Measurements from ENCODE around the gene SORCS3. TPM values are rescaled to one million over a fixed set of nuclear protein-coding genes. Genes with fewer than 3 reads are reported as not detected.

The SORCS3 gene
- total RNA-seq, 4 donors from 2014 or later, result not detected

GRCh38 chr10:105146436-105146835 is 505.3 kb downstream of the SORCS3 start:
- no peak overlapping the region for H3K4me3 ChIP-seq

GRCh38 chr10:105148456-105148855 is 507.4 kb downstream of the SORCS3 start:
- 0 to 25% methylated on average over 1 of the region's 1 CpG for WGBS, 2 donors
- Histone ChIP-seq H3K27me3 (no peaks in the 10 kb centered on the region), H3K4me3 (no peak overlapping the region), H3K36me3 (no peaks in the 10 kb centered on the region), H3K27ac (no peak overlapping the region), H3K9me3 (no peaks in the 10 kb centered on the region), H3K4me1 (no peaks in the 10 kb centered on the region)
- no peak for DNase-seq
- TF ChIP-seq POLR2A (IDR thresholded peaks at IDR 0.05) (no peak), CTCF (IDR thresholded peaks at IDR 0.05) (no peak)
- intact Hi-C loops (cut with DNase I), result no loop called here

More at GRCh38 chr10:105146436-105146835, 505.3 kb downstream of the SORCS3 start:
- Histone ChIP-seq H3K36me3 (no peaks in the 10 kb centered on the region), H3K9me3 (no peaks in the 10 kb centered on the region), H3K27ac (no peak overlapping the region), H3K27me3 (no peaks in the 10 kb centered on the region), H3K4me1 (no peaks in the 10 kb centered on the region)
- WGBS, 2 donors, result 91% methylated on average over 2 of the region's 2 CpGs
- intact Hi-C loops (cut with DNase I), result no loop called here
- TF ChIP-seq CTCF (IDR thresholded peaks at IDR 0.05) (no peak), POLR2A (IDR thresholded peaks at IDR 0.05) (no peak)
- DNase-seq, result no peak

- H3K27me3 ChIP-seq, result no peaks in the 10 kb centered on the region
- intact Hi-C loops (cut with DNase I), result no loop called here
- 83 to 85% methylated on average over 2 of the region's 2 CpGs for WGBS, 2 donors
- no peaks in the 10 kb centered on the region for H3K4me1 ChIP-seq
- no peak overlapping the region for H3K27ac ChIP-seq
- TF ChIP-seq POLR2A (IDR thresholded peaks at IDR 0.05) (no peak), CTCF (IDR thresholded peaks at IDR 0.05) (no peak)
- H3K36me3 ChIP-seq, result no peaks in the 10 kb centered on the region
- no peaks in the 10 kb centered on the region for H3K9me3 ChIP-seq
- no peak for DNase-seq
- no peak overlapping the region for H3K4me3 ChIP-seq
Observed at GRCh38 chr10:105148921-105149320, 507.8 kb downstream of the SORCS3 start.

- Histone ChIP-seq H3K36me3 (no peaks in the 10 kb centered on the region), H3K27me3 (no peaks in the 10 kb centered on the region), H3K27ac (no peak overlapping the region), H3K9me3 (no peaks in the 10 kb centered on the region), H3K4me1 (no peaks in the 10 kb centered on the region), H3K4me3 (no peak overlapping the region)
- intact Hi-C loops (cut with DNase I), result no loop called here
- DNase-seq, result no peak
- TF ChIP-seq POLR2A (IDR thresholded peaks at IDR 0.05) (no peak), CTCF (IDR thresholded peaks at IDR 0.05) (no peak)
Observed at GRCh38 chr10:105149371-105149891, 508.3 kb downstream of the SORCS3 start.

GRCh38 chr10:105150259-105150880 is 509.3 kb downstream of the SORCS3 start:
- TF ChIP-seq CTCF (IDR thresholded peaks at IDR 0.05), result no peak
- no peak for TF ChIP-seq POLR2A (IDR thresholded peaks at IDR 0.05)
- Histone ChIP-seq H3K4me1 (no peaks in the 10 kb centered on the region), H3K36me3 (no peaks in the 10 kb centered on the region), H3K27me3 (no peaks in the 10 kb centered on the region), H3K9me3 (no peaks in the 10 kb centered on the region), H3K27ac (no peak overlapping the region), H3K4me3 (no peak overlapping the region)
- DNase-seq, result no peak
- WGBS, 2 donors, result 62 to 65% methylated on average over 4 of the region's 4 CpGs
- intact Hi-C loops (cut with DNase I), result no loop called here

Measured in esophagus squamous epithelium (tissue), 5 donors.